HepG2 (cell line): Measurements from ENCODE around the gene SMIM29. TPM values are rescaled to one million over a fixed set of nuclear protein-coding genes. Genes with fewer than 3 reads are reported as not detected.

Source experiments
- CREBL2 ChIP-seq: sonication (generic); formaldehyde crosslinking; IDR thresholded peaks from 2 replicates; pipeline ENCODE4 v1.8.1; 2023; ENCODE audit warnings: missing genetic modification reagents, mild to moderate bottlenecking, borderline replicate concordance
- HNRNPK ChIP-seq: fragments of 200-400 bp; formaldehyde crosslinking; IDR thresholded peaks from 2 replicates; pipeline ENCODE4 v1.6.1; 2018; ENCODE audit warnings: low read length, low read depth, moderate library complexity, mild to moderate bottlenecking; ENCODE audit not compliant: poor library complexity, severe bottlenecking
- SKIL ChIP-seq: sonication (generic); formaldehyde crosslinking; IDR thresholded peaks from 2 replicates; pipeline ENCODE4 v1.8.0; 2022; ENCODE audit warnings: missing genetic modification reagents, mild to moderate bottlenecking, moderate library complexity, borderline replicate concordance
- SMAD9 ChIP-seq: sonication (generic); formaldehyde crosslinking; IDR thresholded peaks from 2 replicates; pipeline ENCODE4 v1.5.1; 2020; ENCODE audit warnings: mild to moderate bottlenecking, missing genetic modification reagents
- SOX5 ChIP-seq: IDR thresholded peaks from 2 replicates; pipeline ENCODE4 v1.6.1; 2016; ENCODE audit warnings: borderline replicate concordance
- ZFY ChIP-seq: sonication (generic); formaldehyde crosslinking; IDR thresholded peaks from 2 replicates; pipeline ENCODE4 v1.4.0; 2020; ENCODE audit warnings: missing genetic modification reagents
- ZNF674 ChIP-seq: sonication (generic); formaldehyde crosslinking; IDR thresholded peaks from 2 replicates; pipeline ENCODE4 v1.5.0; 2020; ENCODE audit warnings: low read depth, mild to moderate bottlenecking, missing genetic modification reagents
- microRNA-seq: library from miRNA; unstranded; fragments of <30 nt; microRNA quantifications from one replicate; pipeline ENCODE4, GENCODE V29; 2020
- polyA plus RNA-seq, 8 experiments: library from polyadenylated mRNA; depleted of rRNA in 3 of 8; stranded (reverse) in 7 of 8; unstranded in 1 of 8; fragments of >200 nt; fragmentation: Illumina TruSeq in 4 of 8; extraction: Trizol in 4 of 8; gene quantifications; 2 replicates each; pipeline versions ENCODE4 v1.2.1 to v1.2.3, GENCODE V29; 2011 to 2016; ENCODE audit warnings: low read depth in 4 of 8, missing spikeins in 1 of 8, mixed read lengths in 1 of 8; ENCODE audit not compliant: insufficient read depth in 1 of 8
- small RNA-seq, 3 experiments: library from RNA; depleted of rRNA; stranded (forward); fragments of <200 nt; gene quantifications; one replicate each; pipeline ENCODE3, GENCODE V24; 2012; ENCODE audit warnings: low read depth in 2 of 3, low replicate concordance in 1 of 3; ENCODE audit not compliant: insufficient read length in 3 of 3, insufficient read depth in 2 of 3
- total RNA-seq, 5 experiments: library from RNA; depleted of rRNA; stranded (reverse); fragments of >200 nt; fragmentation: Illumina TruSeq; extraction: Trizol; gene quantifications; 2 replicates each; pipeline ENCODE4 v1.2.3, GENCODE V29; 2016; ENCODE audit warnings: low read depth in 1 of 5
- TF ChIP-seq, protein P1 (sequence below): sonication (generic); formaldehyde crosslinking; conservative IDR thresholded peaks from 2 replicates; pipeline ENCODE4 v1.8.0; 2022; ENCODE audit warnings: mild to moderate bottlenecking, moderate library complexity, missing genetic modification reagents

Gene SMIM29
- total and polyA plus RNA-seq, 2 of the 13 experiments (the other 11 are each of a cell fraction or from before 2014, with no cell fraction given), result 8.8 to 15.3 TPM

DNA sequence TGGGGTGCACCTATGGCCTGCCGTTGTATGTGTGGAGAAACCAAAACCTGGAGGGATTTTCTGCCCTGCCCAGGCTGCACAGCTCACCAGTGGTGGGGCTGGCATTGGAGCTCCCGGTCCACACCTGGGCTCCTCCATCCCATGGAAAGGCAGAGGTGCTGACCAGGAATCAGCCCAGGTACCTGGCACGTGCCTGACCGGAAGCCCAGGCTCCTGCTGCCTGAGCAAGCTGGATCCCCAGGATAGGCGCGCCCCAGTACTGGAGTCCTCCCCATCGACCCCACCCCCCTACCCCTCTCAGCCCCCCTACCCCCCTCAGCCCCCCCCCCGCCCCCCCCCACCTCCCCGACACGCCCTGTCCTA lies 52.0 kb downstream of the SMIM29 start (continued):
- TF ChIP-seq SKIL (no peak), CREBL2 (no peak), SOX5 (CRISPR knock-in tag) (no peak), HNRNPK (peak; percentile 78), SMAD9 (CRISPR knock-in tag) (no peak), ZNF674 (no peak), ZFY (CRISPR knock-in tag) (no peak)
- TF ChIP-seq, protein P1, sequence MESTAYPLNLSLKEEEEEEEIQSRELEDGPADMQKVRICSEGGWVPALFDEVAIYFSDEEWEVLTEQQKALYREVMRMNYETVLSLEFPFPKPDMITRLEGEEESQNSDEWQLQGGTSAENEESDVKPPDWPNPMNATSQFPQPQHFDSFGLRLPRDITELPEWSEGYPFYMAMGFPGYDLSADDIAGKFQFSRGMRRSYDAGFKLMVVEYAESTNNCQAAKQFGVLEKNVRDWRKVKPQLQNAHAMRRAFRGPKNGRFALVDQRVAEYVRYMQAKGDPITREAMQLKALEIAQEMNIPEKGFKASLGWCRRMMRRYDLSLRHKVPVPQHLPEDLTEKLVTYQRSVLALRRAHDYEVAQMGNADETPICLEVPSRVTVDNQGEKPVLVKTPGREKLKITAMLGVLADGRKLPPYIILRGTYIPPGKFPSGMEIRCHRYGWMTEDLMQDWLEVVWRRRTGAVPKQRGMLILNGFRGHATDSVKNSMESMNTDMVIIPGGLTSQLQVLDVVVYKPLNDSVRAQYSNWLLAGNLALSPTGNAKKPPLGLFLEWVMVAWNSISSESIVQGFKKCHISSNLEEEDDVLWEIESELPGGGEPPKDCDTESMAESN (CRISPR knock-in tag), result 0 out of 2 replicates have a peak, but pooled peaks have one; percentile 9

Small RNA genes within 50 kb of the gene (microRNA-seq; reads per million reads assigned to microRNA genes)
- not detected for gene MIR6835

Small RNA genes within 50 kb of the gene (small RNA-seq; reads per million reads assigned to genes)
- gene MIR6835, result 0 reads per million in 3 experiments

Other genes with a start within 250 kb of the SMIM29 start
- gene GRM4, start 102.9 kb downstream of the SMIM29 start, total RNA-seq (2016; rRNA removed; fragmentation: Illumina TruSeq; extraction: Trizol), result not detected in 2 replicates
- gene GRM4, start 102.9 kb downstream of the SMIM29 start, polyA plus RNA-seq (2011; rRNA removed), result not detected in 2 replicates
- gene HMGA1, start 12.1 kb downstream of the SMIM29 start, total RNA-seq (2016; rRNA removed; fragmentation: Illumina TruSeq; extraction: Trizol), result 145 and 150 TPM in 2 replicates
- 110 and 117 TPM in 2 replicates for gene HMGA1, start 12.1 kb downstream of the SMIM29 start, polyA plus RNA-seq (2011; rRNA removed)
- 20.2 and 30.1 TPM in 2 replicates for gene NUDT3, start 143.7 kb upstream of the SMIM29 start, total RNA-seq (2016; rRNA removed; fragmentation: Illumina TruSeq; extraction: Trizol)
- 17.6 and 20.6 TPM in 2 replicates for gene NUDT3, start 143.7 kb upstream of the SMIM29 start, polyA plus RNA-seq (2011; rRNA removed)
- gene RPS10, start 177.1 kb upstream of the SMIM29 start, total RNA-seq (2016; rRNA removed; fragmentation: Illumina TruSeq; extraction: Trizol), result 2,909 and 3,503 TPM in 2 replicates
- gene RPS10, start 177.1 kb upstream of the SMIM29 start, polyA plus RNA-seq (2011; rRNA removed), result 4,295 and 4,648 TPM in 2 replicates
- gene PACSIN1, start 217.1 kb upstream of the SMIM29 start, total RNA-seq (2016; rRNA removed; fragmentation: Illumina TruSeq; extraction: Trizol), result not detected in 2 replicates
- gene PACSIN1, start 217.1 kb upstream of the SMIM29 start, polyA plus RNA-seq (2011; rRNA removed), result not detected in 2 replicates